ENCODE measurements around the gene NXN. TPM values are rescaled to one million over a fixed set of nuclear protein-coding genes. Genes with fewer than 3 reads are reported as not detected.

NXN gene
- 1.0 and 3.3 TPM in 2 replicates for total RNA-seq (2012; rRNA removed)

GRCh38 chr17:979539-980405 is at the start of gene NXN:
NXN (minus strand) TSS chr17:979776.
- peak within 1 kb of the TSS; percentile 88 for H3K4me3 ChIP-seq (ENCODE audit: low read length)
- H3K9ac ChIP-seq (ENCODE audit: low read depth, low read length), result peak within 1 kb of the TSS; percentile 65
- peaks cover 7% of the 10 kb centered on the region for H3K4me1 ChIP-seq (ENCODE audit: control insufficient read depth, insufficient read depth, low read length)
- peaks cover 16% of the 10 kb centered on the region for H3K27me3 ChIP-seq (ENCODE audit: control insufficient read depth, insufficient read depth, low read length)
- no peaks in the 10 kb centered on the region for H3K36me3 ChIP-seq (ENCODE audit: insufficient read depth, low read length)
- peak within 1 kb of the TSS; percentile 92 for H3K4me2 ChIP-seq (ENCODE audit: low read length)
- no peaks in the 10 kb centered on the region for H3K9me3 ChIP-seq (replicated peaks; ENCODE audit: low read length)

- Histone ChIP-seq H3K4me2 (ENCODE audit: low read length) (no peak overlapping the region), H3K27me3 (ENCODE audit: control insufficient read depth, insufficient read depth, low read length) (no peaks in the 10 kb centered on the region), H3K4me1 (ENCODE audit: control insufficient read depth, insufficient read depth, low read length) (peaks cover 27% of the 10 kb centered on the region), H3K9ac (ENCODE audit: low read depth, low read length) (no peak overlapping the region), H3K36me3 (ENCODE audit: insufficient read depth, low read length) (peaks cover 9% of the 10 kb centered on the region), H3K9me3 (replicated peaks; ENCODE audit: low read length) (no peaks in the 10 kb centered on the region), H3K4me3 (ENCODE audit: low read length) (no peak overlapping the region)
These were observed 47.5 kb upstream of the NXN start for GRCh38 chr17:1027044-1027443.

- Histone ChIP-seq H3K4me3 (ENCODE audit: low read length) (no peak overlapping the region), H3K36me3 (ENCODE audit: insufficient read depth, low read length) (peaks cover 9% of the 10 kb centered on the region), H3K9ac (ENCODE audit: low read depth, low read length) (no peak overlapping the region), H3K4me1 (ENCODE audit: control insufficient read depth, insufficient read depth, low read length) (peaks cover 27% of the 10 kb centered on the region), H3K4me2 (ENCODE audit: low read length) (no peak overlapping the region), H3K9me3 (replicated peaks; ENCODE audit: low read length) (no peaks in the 10 kb centered on the region), H3K27me3 (ENCODE audit: control insufficient read depth, insufficient read depth, low read length) (no peaks in the 10 kb centered on the region)
These were observed 47.0 kb upstream of the NXN start for GRCh38 chr17:1026599-1026975.

GRCh38 chr17:1025733-1026598 is 46.4 kb upstream of the NXN start:
- Histone ChIP-seq H3K4me1 (ENCODE audit: control insufficient read depth, insufficient read depth, low read length) (peaks cover 24% of the 10 kb centered on the region), H3K27me3 (ENCODE audit: control insufficient read depth, insufficient read depth, low read length) (no peaks in the 10 kb centered on the region), H3K9me3 (replicated peaks; ENCODE audit: low read length) (no peaks in the 10 kb centered on the region), H3K4me2 (ENCODE audit: low read length) (no peak overlapping the region), H3K9ac (ENCODE audit: low read depth, low read length) (no peak overlapping the region), H3K36me3 (ENCODE audit: insufficient read depth, low read length) (peaks cover 9% of the 10 kb centered on the region), H3K4me3 (ENCODE audit: low read length) (no peak overlapping the region)

- Histone ChIP-seq H3K27me3 (ENCODE audit: control insufficient read depth, insufficient read depth, low read length) (no peaks in the 10 kb centered on the region), H3K4me1 (ENCODE audit: control insufficient read depth, insufficient read depth, low read length) (peaks cover 7% of the 10 kb centered on the region), H3K4me3 (ENCODE audit: low read length) (no peak overlapping the region), H3K9me3 (replicated peaks; ENCODE audit: low read length) (no peaks in the 10 kb centered on the region), H3K4me2 (ENCODE audit: low read length) (no peak overlapping the region), H3K36me3 (ENCODE audit: insufficient read depth, low read length) (peaks cover 13% of the 10 kb centered on the region), H3K9ac (ENCODE audit: low read depth, low read length) (no peak overlapping the region)
These were observed 44.5 kb upstream of the NXN start for GRCh38 chr17:1024076-1024475.

- H3K27me3 ChIP-seq (ENCODE audit: control insufficient read depth, insufficient read depth, low read length), result no peaks in the 10 kb centered on the region
- H3K36me3 ChIP-seq (ENCODE audit: insufficient read depth, low read length), result peaks cover 17% of the 10 kb centered on the region
- no peak overlapping the region for H3K9ac ChIP-seq (ENCODE audit: low read depth, low read length)
- H3K4me1 ChIP-seq (ENCODE audit: control insufficient read depth, insufficient read depth, low read length), result no peaks in the 10 kb centered on the region
- H3K4me3 ChIP-seq (ENCODE audit: low read length), result no peak overlapping the region
- no peaks in the 10 kb centered on the region for H3K9me3 ChIP-seq (replicated peaks; ENCODE audit: low read length)
- H3K4me2 ChIP-seq (ENCODE audit: low read length), result no peak overlapping the region
These were observed 42.9 kb upstream of the NXN start for GRCh38 chr17:1022278-1023024.

GRCh38 chr17:1021147-1021546 is 41.6 kb upstream of the NXN start:
- Histone ChIP-seq H3K4me1 (ENCODE audit: control insufficient read depth, insufficient read depth, low read length) (no peaks in the 10 kb centered on the region), H3K4me2 (ENCODE audit: low read length) (no peak overlapping the region), H3K9ac (ENCODE audit: low read depth, low read length) (no peak overlapping the region), H3K4me3 (ENCODE audit: low read length) (no peak overlapping the region), H3K9me3 (replicated peaks; ENCODE audit: low read length) (no peaks in the 10 kb centered on the region), H3K36me3 (ENCODE audit: insufficient read depth, low read length) (peaks cover 14% of the 10 kb centered on the region), H3K27me3 (ENCODE audit: control insufficient read depth, insufficient read depth, low read length) (no peaks in the 10 kb centered on the region)

- Histone ChIP-seq H3K4me2 (ENCODE audit: low read length) (no peak overlapping the region), H3K4me3 (ENCODE audit: low read length) (no peak overlapping the region), H3K4me1 (ENCODE audit: control insufficient read depth, insufficient read depth, low read length) (no peaks in the 10 kb centered on the region), H3K36me3 (ENCODE audit: insufficient read depth, low read length) (peaks cover 9% of the 10 kb centered on the region), H3K9me3 (replicated peaks; ENCODE audit: low read length) (no peaks in the 10 kb centered on the region), H3K27me3 (ENCODE audit: control insufficient read depth, insufficient read depth, low read length) (no peaks in the 10 kb centered on the region), H3K9ac (ENCODE audit: low read depth, low read length) (no peak overlapping the region)
These were observed 39.9 kb upstream of the NXN start for GRCh38 chr17:1019451-1019850.

- no peak overlapping the region for H3K9ac ChIP-seq (ENCODE audit: low read depth, low read length)
These were observed 39.0 kb upstream of the NXN start for GRCh38 chr17:1018547-1018946.

GRCh38 chr17:1013729-1014090 is 34.1 kb upstream of the NXN start:
- Histone ChIP-seq H3K9me3 (replicated peaks; ENCODE audit: low read length) (no peaks in the 10 kb centered on the region), H3K4me2 (ENCODE audit: low read length) (no peak overlapping the region), H3K27me3 (ENCODE audit: control insufficient read depth, insufficient read depth, low read length) (no peaks in the 10 kb centered on the region), H3K36me3 (ENCODE audit: insufficient read depth, low read length) (peaks cover 24% of the 10 kb centered on the region), H3K9ac (ENCODE audit: low read depth, low read length) (no peak overlapping the region), H3K4me3 (ENCODE audit: low read length) (no peak overlapping the region), H3K4me1 (ENCODE audit: control insufficient read depth, insufficient read depth, low read length) (no peaks in the 10 kb centered on the region)

More at GRCh38 chr17:1018547-1018946, 39.0 kb upstream of the NXN start:
- H3K9me3 ChIP-seq (replicated peaks; ENCODE audit: low read length), result no peaks in the 10 kb centered on the region
- no peaks in the 10 kb centered on the region for H3K27me3 ChIP-seq (ENCODE audit: control insufficient read depth, insufficient read depth, low read length)
- no peak overlapping the region for H3K4me3 ChIP-seq (ENCODE audit: low read length)
- peaks cover 9% of the 10 kb centered on the region for H3K36me3 ChIP-seq (ENCODE audit: insufficient read depth, low read length)
- no peaks in the 10 kb centered on the region for H3K4me1 ChIP-seq (ENCODE audit: control insufficient read depth, insufficient read depth, low read length)
- no peak overlapping the region for H3K4me2 ChIP-seq (ENCODE audit: low read length)

Measured in skeletal muscle satellite cell (primary cell).